PC-3 (cell line): ENCODE data around the gene B4GALT2.

Experiments used
- EZH2 ChIP-seq: fragments of 300-600 bp; sonication (generic); IDR thresholded peaks from one replicate; pipeline ENCODE4 v1.6.1; 2017; ENCODE audit warnings: antibody characterized with exemption, mild to moderate bottlenecking, low read length; ENCODE audit not compliant: unreplicated experiment
- TF ChIP-seq, protein P1 (sequence below): fragments of 300-600 bp; sonication (generic); conservative IDR thresholded peaks from 2 replicates; pipeline ENCODE4 v1.5.1; 2017; ENCODE audit warnings: antibody characterized with exemption, low read depth, mild to moderate bottlenecking, low read length

DNA sequence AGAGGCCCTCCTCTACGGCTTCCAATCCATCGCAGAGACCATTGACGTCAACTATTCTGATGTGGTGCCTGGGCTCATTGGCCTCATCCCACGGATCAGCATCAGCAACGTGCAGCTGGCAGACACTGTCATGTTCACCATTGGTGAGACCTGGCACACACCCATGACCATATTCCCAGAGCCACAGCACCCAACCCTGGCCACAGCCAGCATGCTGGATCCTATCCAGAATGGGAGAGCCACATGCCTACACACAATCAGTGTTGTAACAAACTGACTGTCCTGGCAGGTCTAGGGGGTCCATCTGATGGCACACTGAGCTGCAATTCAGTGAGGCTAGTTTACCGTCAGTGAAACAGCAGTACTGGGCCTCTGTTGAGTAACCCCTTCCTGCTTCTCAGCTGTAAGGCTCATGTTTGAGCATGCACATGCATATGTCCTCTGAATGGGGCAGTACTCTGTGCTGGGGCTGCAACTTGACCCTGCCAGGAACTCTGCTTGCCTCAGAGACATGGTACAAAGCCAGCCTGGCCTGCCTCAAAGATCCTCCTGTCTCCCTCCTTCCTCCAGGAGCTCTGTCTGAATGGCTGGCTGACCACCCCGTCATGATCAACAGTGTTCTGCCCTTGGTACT is 21.5 kb upstream of the B4GALT2 start:
- no peak for TF ChIP-seq EZH2
- TF ChIP-seq, protein P1, sequence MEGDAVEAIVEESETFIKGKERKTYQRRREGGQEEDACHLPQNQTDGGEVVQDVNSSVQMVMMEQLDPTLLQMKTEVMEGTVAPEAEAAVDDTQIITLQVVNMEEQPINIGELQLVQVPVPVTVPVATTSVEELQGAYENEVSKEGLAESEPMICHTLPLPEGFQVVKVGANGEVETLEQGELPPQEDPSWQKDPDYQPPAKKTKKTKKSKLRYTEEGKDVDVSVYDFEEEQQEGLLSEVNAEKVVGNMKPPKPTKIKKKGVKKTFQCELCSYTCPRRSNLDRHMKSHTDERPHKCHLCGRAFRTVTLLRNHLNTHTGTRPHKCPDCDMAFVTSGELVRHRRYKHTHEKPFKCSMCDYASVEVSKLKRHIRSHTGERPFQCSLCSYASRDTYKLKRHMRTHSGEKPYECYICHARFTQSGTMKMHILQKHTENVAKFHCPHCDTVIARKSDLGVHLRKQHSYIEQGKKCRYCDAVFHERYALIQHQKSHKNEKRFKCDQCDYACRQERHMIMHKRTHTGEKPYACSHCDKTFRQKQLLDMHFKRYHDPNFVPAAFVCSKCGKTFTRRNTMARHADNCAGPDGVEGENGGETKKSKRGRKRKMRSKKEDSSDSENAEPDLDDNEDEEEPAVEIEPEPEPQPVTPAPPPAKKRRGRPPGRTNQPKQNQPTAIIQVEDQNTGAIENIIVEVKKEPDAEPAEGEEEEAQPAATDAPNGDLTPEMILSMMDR, result no peak
